Coronary artery (tissue), 2 donors: ENCODE measurements around the gene SH3D21.

Source experiments
- DNase-seq: peaks from one replicate; pipeline ENCODE4 v3.0.0-alpha.2; 2017; ENCODE audit warnings: low spot score
- H3K27ac ChIP-seq, 2 donors: fragments of 200-600 bp; sonication (generic); one replicate each; pipeline ENCODE4 v1.5.1; 2016 to 2019
- H3K4me3 ChIP-seq: fragments of 200-600 bp; sonication (generic); 2 replicates; pipeline ENCODE4 v1.5.1; 2016; ENCODE audit warnings: mild to moderate bottlenecking, moderate library complexity
- CTCF ChIP-seq: fragments of 200-600 bp; sonication (generic); IDR thresholded peaks from one replicate; pipeline ENCODE4 v1.5.1; 2019; ENCODE audit warnings: antibody characterized with exemption

Gene SH3D21

GRCh38 chr1:36342426-36343185 is 36.4 kb downstream of the SH3D21 start:
- Histone ChIP-seq H3K4me3 (no peak overlapping the region), H3K27ac (peak overlapping the region; percentile 57 to 81)
- peak; percentile 59 for TF ChIP-seq CTCF
- DNase-seq: no peak

GRCh38 chr1:36343651-36344394 is 37.7 kb downstream of the SH3D21 start:
- Histone ChIP-seq H3K4me3 (no peak overlapping the region), H3K27ac (peak overlapping the region; percentile 57 to 81)
- no peak for TF ChIP-seq CTCF
- DNase-seq: no peak

- DNase-seq: no peak
- Histone ChIP-seq H3K27ac (peak overlapping the region in 1 of 2 donors; percentile 81), H3K4me3 (no peak overlapping the region)
- TF ChIP-seq CTCF: no peak
Observed at GRCh38 chr1:36344395-36344680, 38.2 kb downstream of the SH3D21 start.

- H3K4me3 ChIP-seq: no peak overlapping the region
- TF ChIP-seq CTCF: no peak
- no peak for DNase-seq
- H3K27ac ChIP-seq: no peak overlapping the region
Observed at GRCh38 chr1:36345353-36345752, 39.2 kb downstream of the SH3D21 start.

GRCh38 chr1:36346741-36347370 is 40.7 kb downstream of the SH3D21 start:
- no peak for TF ChIP-seq CTCF
- no peak overlapping the region for H3K27ac ChIP-seq
- DNase-seq: no peak
- no peak overlapping the region for H3K4me3 ChIP-seq

- Histone ChIP-seq H3K27ac (peak overlapping the region; percentile 76 to 91), H3K4me3 (no peak overlapping the region)
- no peak for TF ChIP-seq CTCF
- DNase-seq: no peak
Observed at GRCh38 chr1:36349241-36349671, 43.1 kb downstream of the SH3D21 start.
